HCT116 (cell line): ENCODE measurements around the gene DGKE. TPM values are rescaled to one million over a fixed set of nuclear protein-coding genes. Genes with fewer than 3 reads are reported as not detected.

Source experiments
- ATAC-seq: fragments of 200-7000 bp; cut with Tn5 transposase; 2 replicates; pipeline ENCODE4 v1.9.1; 2020; ENCODE audit warnings: mild to moderate bottlenecking, moderate library complexity
- BruUV-seq: library from RNA; stranded (reverse); fragments of 400-500 nt; replicated peaks from 2 replicates; lab custom pipeline; 2021; lab: Mats Ljungman, UMichigan
- CTCF ChIA-PET: fragments of 300-600 bp; sonication (Branson Sonifier 250); formaldehyde crosslinking; loops from one replicate; lab custom pipeline; 2021; ENCODE audit warnings: antibody characterized with exemption; lab: Charles Lee
- POLR2A ChIA-PET: fragments of 300-600, 350-600 bp; sonication (Branson Sonifier 250); formaldehyde crosslinking; loops from one replicate; lab custom pipeline; 2021; ENCODE audit warnings: antibody characterized with exemption; lab: Charles Lee
- RAD21 ChIA-PET, 2 experiments: fragments of 300-600 bp; sonication (Branson Sonifier 250); formaldehyde crosslinking; loops; one replicate each; lab custom pipeline; 2023; ENCODE audit warnings: low total read pairs in 2 of 2; ENCODE audit not compliant: uncharacterized antibody in 2 of 2, unreplicated experiment in 2 of 2, low non-redundant PET in 1 of 2; lab: Charles Lee
- DNase-seq: peaks from one replicate; pipeline ENCODE4 v3.0.0-alpha.2; 2010; ENCODE audit warnings: low read depth, low spot score
- H2AFZ ChIP-seq: fragments of 200-600 bp; shearing (Covaris generic), sonication (generic); 2 replicates; pipeline ENCODE4 v1.6.1; 2017; ENCODE audit warnings: low read depth, mixed run types, mixed read lengths, antibody characterized with exemption, low read length; ENCODE audit not compliant: poor library complexity, severe bottlenecking
- H3K27ac ChIP-seq: 2 replicates; pipeline ENCODE4 v1.5.1; 2012; ENCODE audit warnings: low read depth, low read length
- H3K27me3 ChIP-seq: fragments of 200-600 bp; sonication (generic); 2 replicates; pipeline ENCODE4 v1.6.1; 2016; ENCODE audit warnings: mixed run types, low read length, mixed read lengths; ENCODE audit not compliant: insufficient read depth
- H3K36me3 ChIP-seq, 2 experiments: fragments of 200-500 bp in 1 of 2; fragments of 200-600 bp in 1 of 2; sonication (Bioruptor generic) in 1 of 2; sonication (generic) in 1 of 2; 2 replicates each; pipeline versions ENCODE4 v1.5.1 to v1.6.1; 2014 to 2016; ENCODE audit warnings: low read length in 2 of 2, inconsistent platforms in 1 of 2, mixed read lengths in 1 of 2, mixed run types in 1 of 2; ENCODE audit not compliant: insufficient read depth in 2 of 2, control insufficient read depth in 1 of 2
- H3K4me1 ChIP-seq, 2 experiments: fragments of 200-600 bp in 1 of 2; sonication (generic) in 1 of 2; 2 replicates each; pipeline versions ENCODE4 v1.5.1 to v1.6.1; 2012 to 2017; ENCODE audit warnings: low read length in 2 of 2, inconsistent platforms in 1 of 2, mild to moderate bottlenecking in 1 of 2, mixed read lengths in 1 of 2, mixed run types in 1 of 2, moderate library complexity in 1 of 2; ENCODE audit not compliant: insufficient read depth in 2 of 2, control insufficient read depth in 1 of 2
- H3K4me2 ChIP-seq: fragments of 200-600 bp; sonication (generic); 2 replicates; pipeline ENCODE4 v1.6.1; 2017; ENCODE audit warnings: mixed run types, low read length, mixed read lengths
- H3K4me3 ChIP-seq, 2 experiments: fragments of 200-600 bp in 1 of 2; sonication (generic) in 1 of 2; replicated peaks in 1 of 2; 2 replicates each; pipeline ENCODE4 v1.5.1; 2011 to 2016; ENCODE audit warnings: low read length in 2 of 2, control low read depth in 1 of 2, low read depth in 1 of 2, mild to moderate bottlenecking in 1 of 2, mixed read lengths in 1 of 2, mixed run types in 1 of 2
- H3K79me2 ChIP-seq: fragments of 200-600 bp; sonication (generic); 2 replicates; pipeline ENCODE4 v1.6.1; 2017; ENCODE audit warnings: mild to moderate bottlenecking, mixed run types, low read length, moderate library complexity, mixed read lengths; ENCODE audit not compliant: insufficient read depth
- H3K9ac ChIP-seq: fragments of 200-600 bp; sonication (generic); 2 replicates; pipeline ENCODE4 v1.6.1; 2016; ENCODE audit warnings: low read length, mixed read lengths
- H3K9me2 ChIP-seq: fragments of 200-600 bp; sonication (generic), shearing (Covaris generic); 2 replicates; pipeline ENCODE4 v1.6.1; 2017; ENCODE audit warnings: mixed run types, mild to moderate bottlenecking, moderate library complexity; ENCODE audit not compliant: insufficient read depth
- H3K9me3 ChIP-seq, 2 experiments: fragments of 200-500 bp in 1 of 2; fragments of 200-600 bp in 1 of 2; sonication (Bioruptor generic) in 1 of 2; sonication (generic) in 1 of 2; 2 replicates each; pipeline ENCODE4 v1.6.1; 2014 to 2017; ENCODE audit warnings: low read length in 2 of 2, mixed read lengths in 2 of 2, inconsistent platforms in 1 of 2, low read depth in 1 of 2, mild to moderate bottlenecking in 1 of 2, mixed run types in 1 of 2, moderate library complexity in 1 of 2; ENCODE audit not compliant: control insufficient read depth in 1 of 2, insufficient read depth in 1 of 2
- H4K20me1 ChIP-seq: fragments of 200-600 bp; sonication (generic), shearing (Covaris generic); 2 replicates; pipeline ENCODE4 v1.6.1; 2017; ENCODE audit warnings: mixed run types, mild to moderate bottlenecking, moderate library complexity; ENCODE audit not compliant: insufficient read depth
- CTCF ChIP-seq, 3 experiments: fragments of 200-600 bp in 1 of 3; sonication (generic) in 1 of 3; IDR thresholded peaks in 2 of 3; conservative IDR thresholded peaks in 1 of 3; 2 replicates each; pipeline ENCODE4 v1.5.1; 2012 to 2017; ENCODE audit warnings: low read depth in 2 of 3, low read length in 2 of 3, antibody characterized with exemption in 1 of 3, borderline replicate concordance in 1 of 3, control low read depth in 1 of 3, mild to moderate bottlenecking in 1 of 3, mixed read lengths in 1 of 3, mixed run types in 1 of 3, moderate library complexity in 1 of 3; ENCODE audit not compliant: insufficient read depth in 1 of 3
- ELF1 ChIP-seq: IDR thresholded peaks from 2 replicates; pipeline ENCODE4 v1.6.1; 2012; ENCODE audit warnings: low read depth, borderline replicate concordance
- EZH2 ChIP-seq: fragments of 200-600 bp; sonication (generic); IDR thresholded peaks from 2 replicates; pipeline ENCODE4 v1.6.1; 2017; ENCODE audit warnings: antibody characterized with exemption, mixed run types
- EZH2phosphoT487 ChIP-seq: fragments of 200-600 bp; IDR thresholded peaks from 2 replicates; pipeline ENCODE4 v1.6.1; 2018; ENCODE audit warnings: antibody characterized with exemption, borderline replicate concordance
- FOSL1 ChIP-seq: IDR thresholded peaks from 2 replicates; pipeline ENCODE4 v1.6.1; 2012; ENCODE audit warnings: low read depth
- JUND ChIP-seq: IDR thresholded peaks from 2 replicates; pipeline ENCODE4 v1.6.1; 2012
- MAX ChIP-seq: IDR thresholded peaks from 2 replicates; pipeline ENCODE4 v1.6.1; 2012
- POLR2A ChIP-seq: IDR thresholded peaks from 2 replicates; pipeline ENCODE4 v1.7.0; 2011; ENCODE audit warnings: borderline replicate concordance; ENCODE audit not compliant: insufficient read depth, insufficient read length; ENCODE audit errors: extremely low read depth
- RAD21 ChIP-seq: IDR thresholded peaks from 2 replicates; pipeline ENCODE4 v1.6.1; 2012; ENCODE audit warnings: low read depth, mild to moderate bottlenecking
- REST ChIP-seq: IDR thresholded peaks from 2 replicates; pipeline ENCODE4 v1.6.1; 2012; ENCODE audit warnings: low read depth
- SIN3A ChIP-seq: IDR thresholded peaks from 2 replicates; pipeline ENCODE4 v1.6.1; 2012; ENCODE audit warnings: low read depth
- SP1 ChIP-seq: IDR thresholded peaks from 2 replicates; pipeline ENCODE4 v1.6.1; 2012; ENCODE audit warnings: low read depth
- SRF ChIP-seq: IDR thresholded peaks from 2 replicates; pipeline ENCODE4 v1.6.1; 2012; ENCODE audit warnings: low read depth
- TCF7L2 ChIP-seq: IDR thresholded peaks from 2 replicates; pipeline ENCODE4 v1.7.0; 2011; ENCODE audit warnings: borderline replicate concordance, inconsistent platforms; ENCODE audit not compliant: insufficient read depth, insufficient read length; ENCODE audit errors: extremely low read depth
- ZBTB33 ChIP-seq: IDR thresholded peaks from 2 replicates; pipeline ENCODE4 v1.6.1; 2011; ENCODE audit warnings: mild to moderate bottlenecking, low read length, moderate library complexity; ENCODE audit not compliant: insufficient replicate concordance; ENCODE audit errors: extremely low read depth
- ZFX ChIP-seq: fragments of 450-650 bp; IDR thresholded peaks from 2 replicates; pipeline ENCODE4 v1.6.1; 2017
- ZNF274 ChIP-seq: fragments of 200-500 bp; sonication (Bioruptor generic); IDR thresholded peaks from 2 replicates; pipeline ENCODE4 v1.6.1; 2014; ENCODE audit warnings: mild to moderate bottlenecking, low read depth, low read length, inconsistent platforms
- intact Hi-C: fragments of 100-400 bp; cut with micrococcal nuclease; formaldehyde crosslinking; loops from 2 replicates; pipeline ENCODE4 v1.10.0; 2022
- total RNA-seq: library from RNA; stranded (reverse); gene quantifications from one replicate; pipeline ENCODE4 v1.2.1, GENCODE V29; 2021; ENCODE audit not compliant: unreplicated experiment

The DGKE gene
- total RNA-seq, 1 experiment from 2014 or later: 5.2 TPM

- POLR2A ChIA-PET: no interaction called here
- H3K4me3 ChIP-seq: no peak overlapping the region
- CTCF ChIA-PET: interaction anchor here (1.2 kb wide), 1 partner anchor 26 kb away, joined by 6 read pairs; no protein-coding TSS in a partner anchor
- peaks cover 2 to 3% of the 10 kb centered on the region in 2 experiments; a peak in 1 of 4 replicates for H3K4me1 ChIP-seq
- no peak overlapping the region for H2AFZ ChIP-seq
- DNase-seq: no peak
- no peak for ATAC-seq
- no peaks in the 10 kb centered on the region for H3K79me2 ChIP-seq
- RAD21 ChIA-PET: interaction anchor here in 1 of 2 experiments (0.6 kb wide), 1 partner anchor 695 kb away, joined by 4 read pairs; no protein-coding TSS in a partner anchor
- BruUV-seq: no TSS peak
- H3K9me2 ChIP-seq: no peaks in the 10 kb centered on the region
- no peak for TF ChIP-seq EZH2
- no peak for TF ChIP-seq MAX
- no peak for TF ChIP-seq JUND
- TF ChIP-seq ZNF274: no peak
- TF ChIP-seq ELF1: no peak
- TF ChIP-seq CTCF (IDR thresholded peaks at IDR 0.05 in 2 of 3, conservative IDR thresholded peaks at IDR 0.05 in 1 of 3; ENCODE audit: borderline replicate concordance in 1 of 3, insufficient read depth in 1 of 3, low read depth in 2 of 3, low read length in 2 of 3): no peak
- no peak for TF ChIP-seq SIN3A
- no peak for TF ChIP-seq EZH2phosphoT487
- no peak for TF ChIP-seq RAD21
- no peak for TF ChIP-seq POLR2A
- TF ChIP-seq ZBTB33: no peak
- TF ChIP-seq SP1: no peak
- no peak for TF ChIP-seq SRF
- no peak for TF ChIP-seq ZFX
- TF ChIP-seq FOSL1: no peak
- no peak for TF ChIP-seq REST
- no peak for TF ChIP-seq TCF7L2
- H3K36me3 ChIP-seq: no peaks in the 10 kb centered on the region
- H3K27ac ChIP-seq: no peak overlapping the region
- H4K20me1 ChIP-seq: no peaks in the 10 kb centered on the region
- H3K4me2 ChIP-seq: no peak overlapping the region
- no peaks in the 10 kb centered on the region for H3K9me3 ChIP-seq
- H3K9ac ChIP-seq: no peak overlapping the region
- intact Hi-C loops: no loop called here
- peaks cover 6% of the 10 kb centered on the region; the same call in 1 of the 2 replicates for H3K27me3 ChIP-seq
These were observed 40.0 kb upstream of the DGKE start for GRCh38 chr17:56793957-56794356.
